Left ventricle myocardium inferior (tissue), 1 donor: ENCODE measurements around the gene GRIK5. TPM values are rescaled to one million over a fixed set of nuclear protein-coding genes. Genes with fewer than 3 reads are reported as not detected.
A peak's percentile ranks its signal among the peaks of the same experiment; 100 is the strongest.

Experiments used
- DNase-seq: peaks from one replicate; pipeline ENCODE4 v3.0.0-alpha.2; 2020
- H3K27ac ChIP-seq: fragments of 200-600 bp; replicated peaks from 2 replicates; pipeline ENCODE4 v1.8.0; 2021
- H3K27me3 ChIP-seq: fragments of 200-600 bp; 2 replicates; pipeline ENCODE4 v1.8.0; 2021; ENCODE audit warnings: low read depth
- H3K36me3 ChIP-seq: fragments of 200-600 bp; 2 replicates; pipeline ENCODE4 v1.8.0; 2021
- H3K4me1 ChIP-seq: fragments of 200-600 bp; 2 replicates; pipeline ENCODE4 v1.8.0; 2021
- H3K4me3 ChIP-seq: fragments of 200-600 bp; 2 replicates; pipeline ENCODE4 v1.8.0; 2021; ENCODE audit warnings: mild to moderate bottlenecking, moderate library complexity
- H3K9me3 ChIP-seq: fragments of 200-600 bp; replicated peaks from 2 replicates; pipeline ENCODE4 v1.8.0; 2021
- intact Hi-C: fragments of 100-400 bp; cut with micrococcal nuclease; formaldehyde crosslinking; loops from one replicate; pipeline ENCODE4 v1.11.0; 2022
- total RNA-seq: library from RNA; stranded (reverse); fragmentation: NEBNext Ultra II Directional; extraction: Animal tissue kit (Norgen Biotek cat#: 25700); gene quantifications from one replicate; pipeline ENCODE4 v1.2.1, GENCODE V29; 2021
- TF ChIP-seq, protein P1 (sequence below): fragments of 200-600 bp; IDR thresholded peaks from 2 replicates; pipeline ENCODE4 v1.8.0; 2021; ENCODE audit warnings: antibody characterized with exemption, mild to moderate bottlenecking, borderline replicate concordance
- donor health status: DM: no; HTN: yes; CAD: no; lungs with severe emphysema.

Gene GRIK5
- total RNA-seq, 1 donor from 2014 or later, result 2.1 TPM

DNA sequence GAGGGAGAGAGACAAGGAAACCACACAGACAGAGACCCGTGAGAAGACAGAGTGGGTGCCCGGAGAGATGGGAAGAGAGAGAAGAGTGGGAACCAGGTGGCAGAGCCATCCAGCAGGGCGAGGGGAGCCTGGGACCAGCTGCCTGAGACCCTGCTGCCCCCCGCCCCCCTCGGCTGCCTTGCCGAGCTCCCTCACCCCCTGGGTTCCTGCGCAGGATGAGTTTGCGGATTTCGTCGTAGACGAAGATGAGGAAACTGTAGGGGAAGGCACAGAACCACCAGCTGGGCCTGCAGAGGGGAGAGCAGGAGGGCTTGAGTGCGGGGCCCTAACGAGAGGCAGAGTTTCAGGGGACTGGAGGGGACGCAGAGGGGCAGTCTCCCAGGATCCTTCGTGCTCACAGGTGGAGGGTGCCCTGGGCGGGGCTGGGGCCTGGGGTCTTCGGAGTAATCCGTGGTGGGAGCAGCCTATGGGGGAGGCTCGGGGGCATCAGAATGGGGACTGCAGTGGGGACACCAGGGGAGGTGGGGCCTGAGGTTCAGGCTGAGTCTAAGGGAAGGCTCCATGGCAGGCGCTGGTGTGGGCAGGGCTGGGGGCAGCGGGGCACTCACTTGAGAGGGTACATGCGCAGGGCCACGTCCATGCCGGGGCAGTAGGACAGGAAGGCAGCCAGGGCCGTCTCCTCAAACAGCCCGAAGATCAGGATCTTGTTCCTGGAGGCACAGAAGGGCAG is 102.8 kb downstream of the GRIK5 start:
- Histone ChIP-seq H3K27me3 (peaks cover 19% of the 10 kb centered on the region), H3K9me3 (no peaks in the 10 kb centered on the region), H3K4me1 (no peaks in the 10 kb centered on the region), H3K4me3 (no peak overlapping the region), H3K36me3 (peaks cover 50% of the 10 kb centered on the region), H3K27ac (no peak overlapping the region)
- TF ChIP-seq, protein P1, sequence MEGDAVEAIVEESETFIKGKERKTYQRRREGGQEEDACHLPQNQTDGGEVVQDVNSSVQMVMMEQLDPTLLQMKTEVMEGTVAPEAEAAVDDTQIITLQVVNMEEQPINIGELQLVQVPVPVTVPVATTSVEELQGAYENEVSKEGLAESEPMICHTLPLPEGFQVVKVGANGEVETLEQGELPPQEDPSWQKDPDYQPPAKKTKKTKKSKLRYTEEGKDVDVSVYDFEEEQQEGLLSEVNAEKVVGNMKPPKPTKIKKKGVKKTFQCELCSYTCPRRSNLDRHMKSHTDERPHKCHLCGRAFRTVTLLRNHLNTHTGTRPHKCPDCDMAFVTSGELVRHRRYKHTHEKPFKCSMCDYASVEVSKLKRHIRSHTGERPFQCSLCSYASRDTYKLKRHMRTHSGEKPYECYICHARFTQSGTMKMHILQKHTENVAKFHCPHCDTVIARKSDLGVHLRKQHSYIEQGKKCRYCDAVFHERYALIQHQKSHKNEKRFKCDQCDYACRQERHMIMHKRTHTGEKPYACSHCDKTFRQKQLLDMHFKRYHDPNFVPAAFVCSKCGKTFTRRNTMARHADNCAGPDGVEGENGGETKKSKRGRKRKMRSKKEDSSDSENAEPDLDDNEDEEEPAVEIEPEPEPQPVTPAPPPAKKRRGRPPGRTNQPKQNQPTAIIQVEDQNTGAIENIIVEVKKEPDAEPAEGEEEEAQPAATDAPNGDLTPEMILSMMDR, result no peak
- no peak for DNase-seq
- intact Hi-C loops, result no loop called here

GRCh38 chr19:41965106-41965505 is 104.9 kb downstream of the GRIK5 start:
- Histone ChIP-seq H3K36me3 (peaks cover 30% of the 10 kb centered on the region), H3K9me3 (no peaks in the 10 kb centered on the region), H3K27ac (no peak overlapping the region), H3K27me3 (peaks cover 19% of the 10 kb centered on the region), H3K4me1 (no peaks in the 10 kb centered on the region), H3K4me3 (no peak overlapping the region)
- TF ChIP-seq, protein P1, result no peak
- intact Hi-C loops, result no loop called here
- DNase-seq, result no peak

- Histone ChIP-seq H3K36me3 (peaks cover 6% of the 10 kb centered on the region), H3K4me3 (no peak overlapping the region), H3K4me1 (peaks cover 36% of the 10 kb centered on the region), H3K27me3 (no peaks in the 10 kb centered on the region), H3K27ac (no peak overlapping the region), H3K9me3 (no peaks in the 10 kb centered on the region)
- no peak for DNase-seq
- TF ChIP-seq, protein P1, result no peak
- intact Hi-C loops, result no loop called here
Observed at GRCh38 chr19:41960973-41961372, 109.0 kb downstream of the GRIK5 start.

DNA sequence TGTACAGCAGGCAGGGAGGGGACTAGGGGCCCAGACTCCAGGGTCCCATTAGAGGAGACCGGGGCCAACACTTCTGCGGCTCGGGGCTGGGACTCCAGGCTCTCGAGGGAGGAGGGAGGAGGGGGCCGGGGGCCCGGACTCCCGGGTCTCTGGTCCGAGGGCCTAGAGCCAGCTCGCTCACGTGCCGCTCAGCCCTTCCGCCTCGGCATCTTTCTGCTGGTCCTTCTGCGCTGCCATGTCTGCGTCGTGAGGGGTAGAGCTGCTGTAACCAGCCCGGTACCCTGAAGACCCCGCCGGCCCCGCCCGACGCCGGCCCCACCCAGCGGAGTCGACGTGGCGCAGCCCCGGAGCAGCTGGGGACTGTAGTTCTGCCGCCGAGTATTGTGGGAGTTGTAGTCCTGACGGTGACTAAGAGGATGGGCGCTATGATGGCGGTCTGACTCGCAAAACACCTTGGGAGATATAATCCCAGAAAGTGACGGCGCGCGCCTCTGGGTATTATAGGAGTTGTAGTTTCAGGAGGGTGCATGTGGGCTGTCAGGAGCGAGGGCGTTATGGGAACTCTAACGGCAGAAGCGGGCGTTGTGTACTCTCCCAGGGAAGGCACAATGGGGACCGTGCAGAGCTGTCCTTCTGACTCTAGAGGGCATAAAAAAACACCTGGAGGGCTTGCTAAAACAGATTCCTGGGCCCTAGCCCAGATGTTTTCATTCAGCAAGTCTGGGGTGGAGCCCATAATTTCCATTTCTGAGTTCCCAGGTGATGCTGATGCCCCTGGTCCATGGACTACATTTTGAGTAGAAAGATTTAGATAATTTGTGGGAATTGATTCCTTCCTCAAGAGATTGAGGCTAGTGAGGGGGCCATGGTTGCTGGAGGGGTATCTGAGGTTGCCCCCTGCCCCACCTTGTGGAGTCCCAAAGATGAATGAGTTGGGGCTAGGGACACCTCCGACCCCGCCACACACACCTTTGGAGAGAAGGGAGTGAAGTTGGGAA is 110.7 kb downstream of the GRIK5 start, which contains the start of gene RABAC1:
TSS of gene RABAC1 (minus strand) at position 266 of the 998 bp plus-strand sequence. CDS start at position 237, 29 bp downstream.
- DNase-seq, result peak; percentile 89
- TF ChIP-seq, protein P1, result peak; percentile 24
- Histone ChIP-seq H3K27ac (peak within 1 kb of the TSS; percentile 92), H3K9me3 (no peaks in the 10 kb centered on the region), H3K4me3 (peak within 1 kb of the TSS; percentile 94), H3K4me1 (peaks cover 40% of the 10 kb centered on the region), H3K27me3 (no peaks in the 10 kb centered on the region), H3K36me3 (peaks cover 6% of the 10 kb centered on the region)
- intact Hi-C loops, result no loop called here

DNA sequence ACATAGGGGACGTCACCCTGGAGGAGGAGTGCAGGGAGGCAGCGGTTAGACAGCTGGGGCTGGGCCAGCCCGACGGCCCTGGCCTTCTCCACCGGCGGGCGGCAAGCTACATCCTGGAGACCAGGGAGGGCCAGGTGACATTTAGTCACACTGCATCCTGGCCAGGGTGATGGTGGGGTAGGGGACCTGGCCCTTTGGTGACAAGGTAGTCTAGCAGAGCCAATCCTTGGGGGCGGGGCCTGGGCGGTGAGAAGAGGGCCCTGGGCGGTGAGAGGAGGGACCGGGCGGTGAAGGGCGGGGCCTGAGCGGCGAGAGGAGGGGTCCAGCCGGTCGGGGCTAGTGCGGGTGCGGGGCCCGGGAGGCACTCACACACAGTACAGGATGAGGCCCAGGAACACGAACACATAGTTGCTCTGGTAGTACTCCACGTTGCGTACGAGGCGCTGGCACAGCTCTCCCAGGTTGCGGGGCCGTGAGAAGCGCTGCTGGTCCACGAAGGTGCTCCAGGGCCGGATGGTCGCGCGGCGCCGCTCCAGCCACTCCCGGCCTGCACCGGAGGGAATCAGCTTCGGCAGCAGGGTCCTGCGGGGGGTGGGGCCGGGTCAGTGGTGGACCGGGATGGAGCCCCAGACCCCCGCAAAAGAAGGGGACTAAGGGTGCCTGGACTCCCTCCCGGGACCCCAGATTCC is 111.5 kb downstream of the GRIK5 start:
- Histone ChIP-seq H3K4me3 (peak overlapping the region; percentile 94), H3K27ac (peak overlapping the region; percentile 92), H3K27me3 (no peaks in the 10 kb centered on the region), H3K36me3 (peaks cover 6% of the 10 kb centered on the region), H3K9me3 (no peaks in the 10 kb centered on the region), H3K4me1 (peaks cover 40% of the 10 kb centered on the region)
- intact Hi-C loops, result no loop called here
- TF ChIP-seq, protein P1, result no peak
- peak; percentile 85 for DNase-seq
